IMR-90 (cell line): ENCODE data around the gene METAP2. TPM values are rescaled to one million over a fixed set of nuclear protein-coding genes. Genes with fewer than 3 reads are reported as not detected.

Experiments used
- ATAC-seq: fragments of 200-7000 bp; cut with Tn5 transposase; 2 replicates; pipeline ENCODE4 v1.9.1; 2020; ENCODE audit warnings: low read depth, mild to moderate bottlenecking, moderate library complexity
- BruUV-seq: library from RNA; stranded (reverse); fragments of 400-500 nt; replicated peaks from 2 replicates; lab custom pipeline; 2021; lab: Mats Ljungman, UMichigan
- CTCF ChIA-PET: fragments of 300-600 bp; formaldehyde crosslinking; extraction: SDS; loops from one replicate; lab custom pipeline; 2021; ENCODE audit warnings: antibody characterized with exemption; lab: Yijun Ruan, JAX
- POLR2A ChIA-PET: fragments of 300-600 bp; sonication (Branson Sonifier 250); formaldehyde crosslinking; loops from one replicate; lab custom pipeline; 2022; ENCODE audit warnings: antibody characterized with exemption; ENCODE audit not compliant: unreplicated experiment; lab: Charles Lee
- DNase-seq: peaks from one replicate; pipeline ENCODE4 v3.0.0; 2013
- H2AFZ ChIP-seq: replicated peaks from 2 replicates; pipeline ENCODE3; 2013; ENCODE audit warnings: low read length, mild to moderate bottlenecking; ENCODE audit not compliant: poor library complexity
- H2AK5ac ChIP-seq: 2 replicates; pipeline ENCODE4 v1.6.1; 2013; ENCODE audit warnings: low read depth, low read length, inconsistent platforms
- H2AK9ac ChIP-seq: replicated peaks from 2 replicates; pipeline ENCODE3; 2013; ENCODE audit warnings: mild to moderate bottlenecking, low read depth, low read length, moderate library complexity; ENCODE audit not compliant: poor library complexity
- H2BK120ac ChIP-seq: 2 replicates; pipeline ENCODE4 v1.6.1; 2013; ENCODE audit warnings: low read depth, low read length, inconsistent platforms
- H2BK15ac ChIP-seq: 3 replicates; pipeline ENCODE4 v1.6.1; 2013; ENCODE audit warnings: low read depth, low read length, inconsistent platforms
- H2BK20ac ChIP-seq: 2 replicates; pipeline ENCODE4 v1.6.1; 2013; ENCODE audit warnings: low read depth, mild to moderate bottlenecking, inconsistent platforms, low read length, moderate library complexity
- H2BK5ac ChIP-seq: 2 replicates; pipeline ENCODE4 v1.6.1; 2013; ENCODE audit warnings: mild to moderate bottlenecking, low read depth, low read length, inconsistent platforms; ENCODE audit not compliant: poor library complexity, severe bottlenecking
- H3K14ac ChIP-seq: replicated peaks from 2 replicates; pipeline ENCODE4 v1.6.1; 2013; ENCODE audit warnings: low read depth, low read length, inconsistent platforms
- H3K18ac ChIP-seq: 2 replicates; pipeline ENCODE4 v1.6.1; 2013; ENCODE audit warnings: low read depth, low read length, control low read depth
- H3K23ac ChIP-seq: 2 replicates; pipeline ENCODE4 v1.6.1; 2013; ENCODE audit warnings: low read depth, low read length, inconsistent platforms
- H3K27ac ChIP-seq: 2 replicates; pipeline ENCODE4 v1.5.1; 2013; ENCODE audit warnings: mild to moderate bottlenecking, control low read depth, low read length; ENCODE audit not compliant: insufficient read depth
- H3K27me3 ChIP-seq: 2 replicates; pipeline ENCODE4 v1.6.1; 2013; ENCODE audit warnings: low read length; ENCODE audit not compliant: control insufficient read depth, insufficient read depth
- H3K36me3 ChIP-seq: 2 replicates; pipeline ENCODE4 v1.6.1; 2013; ENCODE audit warnings: low read length, mixed read lengths; ENCODE audit not compliant: control insufficient read depth, insufficient read depth
- H3K4ac ChIP-seq: 2 replicates; pipeline ENCODE4 v1.6.1; 2013; ENCODE audit warnings: low read depth, low read length, inconsistent platforms
- H3K4me1 ChIP-seq: 2 replicates; pipeline ENCODE4 v1.6.1; 2013; ENCODE audit warnings: low read length, mixed read lengths; ENCODE audit not compliant: control insufficient read depth, insufficient read depth
- H3K4me2 ChIP-seq: 2 replicates; pipeline ENCODE4 v1.6.1; 2013; ENCODE audit warnings: low read depth, mild to moderate bottlenecking, control low read depth, low read length, moderate library complexity
- H3K4me3 ChIP-seq: 2 replicates; pipeline ENCODE4 v1.5.1; 2013; ENCODE audit warnings: low read depth, mild to moderate bottlenecking, control low read depth, low read length, moderate library complexity; ENCODE audit not compliant: insufficient read depth
- H3K56ac ChIP-seq: 2 replicates; pipeline ENCODE4 v1.6.1; 2013; ENCODE audit warnings: low read length, inconsistent platforms; ENCODE audit not compliant: insufficient read depth; ENCODE audit errors: extremely low read depth
- H3K79me1 ChIP-seq, 2 experiments: 2 replicates each; pipeline ENCODE4 v1.6.1; 2013; ENCODE audit warnings: low read length in 2 of 2, inconsistent platforms in 1 of 2, low read depth in 1 of 2
- H3K9ac ChIP-seq: 2 replicates; pipeline ENCODE4 v1.6.1; 2013; ENCODE audit warnings: low read depth, low read length, control low read depth
- H3K9me1 ChIP-seq: 2 replicates; pipeline ENCODE4 v1.6.1; 2013; ENCODE audit warnings: low read length, inconsistent platforms; ENCODE audit not compliant: insufficient read depth
- H3K9me3 ChIP-seq: 2 replicates; pipeline ENCODE4 v1.6.1; 2013; ENCODE audit warnings: low read length; ENCODE audit not compliant: control insufficient read depth, insufficient read depth
- H4K20me1 ChIP-seq: 2 replicates; pipeline ENCODE4 v1.6.1; 2013; ENCODE audit warnings: low read length, inconsistent platforms; ENCODE audit not compliant: insufficient read depth
- H4K5ac ChIP-seq: 2 replicates; pipeline ENCODE4 v1.6.1; 2013; ENCODE audit warnings: mild to moderate bottlenecking, low read depth, low read length, control low read depth
- H4K8ac ChIP-seq, 2 experiments: 2 replicates each; pipeline ENCODE4 v1.6.1; 2013; ENCODE audit warnings: low read depth in 2 of 2, low read length in 2 of 2, control low read depth in 1 of 2, inconsistent platforms in 1 of 2
- H4K91ac ChIP-seq: 2 replicates; pipeline ENCODE4 v1.6.1; 2013; ENCODE audit warnings: low read depth, low read length, inconsistent platforms; ENCODE audit not compliant: insufficient read depth
- ELK1 ChIP-seq: fragments of 150-350 bp; IDR thresholded peaks from 2 replicates; pipeline ENCODE4 v1.6.1; 2016; ENCODE audit warnings: low read depth, mild to moderate bottlenecking, low read length, moderate library complexity, borderline replicate concordance
- RFX5 ChIP-seq: IDR thresholded peaks from 2 replicates; pipeline ENCODE4 v1.8.0; 2012; ENCODE audit warnings: low read depth, mild to moderate bottlenecking, low read length, moderate library complexity
- WGBS, 2 experiments: methylation state at CpG; one replicate each; pipeline versions ENCODE4 v1.1.5 to v1.1.7; 2013; ENCODE audit warnings: missing lambda C conversion rate in 2 of 2; ENCODE audit not compliant: insufficient read length in 1 of 2; ENCODE audit errors: extremely low coverage in 2 of 2; 5-methylcytosine and 5-hydroxymethylcytosine counted together
- dilution Hi-C: fragments of 300-500 bp; cut with HindIII; formaldehyde crosslinking; loops from one replicate; pipeline ENCODE4 v1.14.3; 2018; ENCODE audit warnings: low sequenced_read_pairs; ENCODE audit not compliant: unreplicated experiment
- in situ Hi-C: fragments of 300-500 bp; cut with MboI; formaldehyde crosslinking; loops from 3 replicates; pipeline ENCODE4 v1.14.3; 2019; ENCODE audit warnings: low sequenced_read_pairs, inconsistent platforms, mixed read lengths
- intact Hi-C: fragments of 100-400 bp; cut with micrococcal nuclease; formaldehyde crosslinking; loops from 2 replicates; pipeline ENCODE4 v1.10.0; 2022
- polyA plus RNA-seq, 3 experiments: library from polyadenylated mRNA; depleted of rRNA; stranded (reverse); fragments of >200 nt; gene quantifications; 2 replicates each; pipeline ENCODE4 v1.2.3, GENCODE V29; 2012; ENCODE audit warnings: low replicate concordance in 1 of 3
- total RNA-seq: library from RNA; depleted of rRNA; stranded (reverse); fragments of >200 nt; gene quantifications from 2 replicates; pipeline ENCODE4 v1.2.3, GENCODE V29; 2012

METAP2 gene
- total and polyA plus RNA-seq, 2 of the 4 experiments (the other 2 are of a cell fraction) = 62.5 to 72.9 TPM

- no TSS peak for BruUV-seq
- Histone ChIP-seq H3K9me1 (no peaks in the 10 kb centered on the region), H4K20me1 (no peaks in the 10 kb centered on the region), H2AK5ac (no peak overlapping the region), H3K9ac (no peak overlapping the region), H2AFZ (no peak overlapping the region), H2AK9ac (no peak overlapping the region), H3K4me3 (no peak overlapping the region), H3K4me2 (no peak overlapping the region), H3K14ac (no peak overlapping the region), H2BK20ac (no peak overlapping the region), H3K9me3 (no peaks in the 10 kb centered on the region), H3K79me1 (no peaks in the 10 kb centered on the region), H3K18ac (no peak overlapping the region), H3K27me3 (no peaks in the 10 kb centered on the region; the same call in 1 of the 2 replicates), H3K27ac (no peak overlapping the region), H3K4me1 (no peaks in the 10 kb centered on the region), H3K23ac (no peak overlapping the region), H3K36me3 (no peaks in the 10 kb centered on the region), H2BK15ac (no peak overlapping the region), H3K56ac (no peak overlapping the region), H4K91ac (no peak overlapping the region), H4K5ac (no peak overlapping the region), H2BK5ac (no peak overlapping the region), H4K8ac (no peak overlapping the region), H3K4ac (no peak overlapping the region), H2BK120ac (no peak overlapping the region)
- intact Hi-C loops (no loop called here), in situ Hi-C loops (no loop called here), dilution Hi-C loops (no loop called here)
- DNase-seq = no peak
- TF ChIP-seq RFX5 = no peak
- TF ChIP-seq ELK1 = no peak
- POLR2A ChIA-PET = no interaction called here
- CTCF ChIA-PET = no interaction called here
- no peak; the same call in 1 of the 2 replicates for ATAC-seq
- 93% methylated on average over 3 of the region's 4 CpGs; no CpG with 5 or more reads in 1 of the 2 experiments for WGBS, 2 experiments
Measured at GRCh38 chr12:95431120-95431519, 42.8 kb upstream of the METAP2 start.
